ENCODE results near the gene KCNH2.

- TF ChIP-seq CTCF (IDR thresholded peaks at IDR 0.05) (no peak), POLR2A (IDR thresholded peaks at IDR 0.05; ENCODE audit: low read depth) (no peak), POLR2AphosphoS5 (IDR thresholded peaks at IDR 0.05) (no peak), EP300 (IDR thresholded peaks at IDR 0.05) (no peak)
Measured at GRCh38 chr7:151016505-151016904, 38.4 kb upstream of the KCNH2 start.
